GM18526 (cell line): Measurements from ENCODE around the gene HIC1.

Source experiments
- POLR2A ChIP-seq: IDR thresholded peaks from 3 replicates; pipeline ENCODE4 v1.6.1; 2011; ENCODE audit not compliant: insufficient read length; ENCODE audit errors: extremely low read depth

HIC1 gene

DNA sequence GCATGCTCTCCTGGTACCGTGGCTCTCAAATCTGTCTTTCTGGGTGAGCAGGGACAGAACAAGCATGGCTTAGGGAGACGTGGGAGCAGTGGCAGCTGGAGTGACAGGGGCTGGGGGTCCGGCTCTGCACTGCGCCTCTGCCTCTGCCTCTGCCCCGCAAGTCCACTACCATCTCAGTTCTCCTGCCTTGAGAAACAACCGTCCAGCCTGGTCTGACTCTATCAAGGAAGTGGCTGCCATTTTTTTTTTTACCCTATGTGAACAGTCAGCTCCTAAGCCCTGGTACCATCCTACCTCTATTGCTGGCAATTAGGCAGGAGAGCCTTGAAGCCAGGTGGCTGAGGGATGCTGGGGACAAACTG lies 16.1 kb downstream of the HIC1 start:
- TF ChIP-seq POLR2A: no peak

- no peak for TF ChIP-seq POLR2A
Measured at GRCh38 chr17:2071455-2072281, 16.8 kb downstream of the HIC1 start.

DNA sequence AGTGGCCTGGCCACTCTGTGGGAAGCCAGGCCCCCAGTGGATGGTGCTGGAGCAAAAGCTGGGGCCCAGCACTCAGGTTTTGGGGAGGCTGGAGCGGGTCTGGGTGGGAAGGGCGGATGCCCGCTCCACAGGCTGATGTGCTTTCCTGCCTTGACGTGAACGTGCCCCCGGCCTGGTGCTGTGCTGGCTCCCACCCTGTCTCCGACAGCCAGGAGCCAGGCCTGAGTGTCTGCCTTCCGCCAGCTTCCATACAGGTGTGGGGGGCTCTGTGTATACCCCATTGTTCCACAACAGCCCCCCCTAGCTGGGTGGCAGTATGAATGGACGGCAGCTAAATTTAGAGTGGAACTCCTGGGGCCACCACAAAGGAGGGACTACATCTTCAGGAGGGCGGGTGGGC lies 20.0 kb downstream of the HIC1 start:
- no peak for TF ChIP-seq POLR2A

DNA sequence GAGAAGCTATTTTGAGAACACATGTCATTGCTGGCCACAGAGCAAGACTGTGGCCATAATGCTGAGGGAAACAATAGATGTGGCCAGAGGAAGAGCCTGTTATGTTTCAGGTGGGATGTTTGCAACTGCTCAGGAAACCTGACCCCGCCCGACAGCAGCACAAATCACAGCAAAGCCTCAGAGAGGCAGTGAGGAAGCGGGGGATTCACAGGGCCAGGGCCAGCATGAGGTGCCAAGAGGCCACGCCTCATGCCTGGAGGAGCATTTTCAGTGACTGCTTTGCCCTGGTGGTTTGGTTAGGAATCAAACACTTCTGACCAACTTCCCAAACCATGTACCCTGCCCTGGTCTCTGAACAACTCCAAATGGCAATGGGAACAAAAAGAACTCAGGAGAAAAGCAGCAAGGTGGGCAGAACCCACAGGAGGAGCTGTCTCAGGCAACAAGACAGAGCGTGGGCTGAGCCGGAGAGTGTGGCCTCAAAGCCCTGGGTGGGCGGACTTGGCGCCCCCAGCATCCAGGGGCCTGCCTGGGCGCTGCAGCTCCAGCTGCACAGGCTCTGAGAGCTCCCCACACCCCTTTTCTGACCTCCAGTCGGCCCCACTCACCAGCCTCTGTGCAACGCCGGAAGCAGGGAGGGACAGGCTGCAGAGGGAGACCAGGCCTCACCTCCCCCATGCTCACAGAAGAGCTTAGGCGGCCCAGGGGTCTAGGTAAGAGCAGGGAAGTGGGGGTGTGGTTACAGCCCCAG lies 20.6 kb downstream of the HIC1 start:
- TF ChIP-seq POLR2A: no peak

GRCh38 chr17:2076087-2076984 lies 21.4 kb downstream of the HIC1 start:
- no peak for TF ChIP-seq POLR2A

GRCh38 chr17:2077040-2077439 lies 22.1 kb downstream of the HIC1 start:
- no peak for TF ChIP-seq POLR2A

GRCh38 chr17:2081564-2081963 lies 26.7 kb downstream of the HIC1 start:
- no peak for TF ChIP-seq POLR2A

DNA sequence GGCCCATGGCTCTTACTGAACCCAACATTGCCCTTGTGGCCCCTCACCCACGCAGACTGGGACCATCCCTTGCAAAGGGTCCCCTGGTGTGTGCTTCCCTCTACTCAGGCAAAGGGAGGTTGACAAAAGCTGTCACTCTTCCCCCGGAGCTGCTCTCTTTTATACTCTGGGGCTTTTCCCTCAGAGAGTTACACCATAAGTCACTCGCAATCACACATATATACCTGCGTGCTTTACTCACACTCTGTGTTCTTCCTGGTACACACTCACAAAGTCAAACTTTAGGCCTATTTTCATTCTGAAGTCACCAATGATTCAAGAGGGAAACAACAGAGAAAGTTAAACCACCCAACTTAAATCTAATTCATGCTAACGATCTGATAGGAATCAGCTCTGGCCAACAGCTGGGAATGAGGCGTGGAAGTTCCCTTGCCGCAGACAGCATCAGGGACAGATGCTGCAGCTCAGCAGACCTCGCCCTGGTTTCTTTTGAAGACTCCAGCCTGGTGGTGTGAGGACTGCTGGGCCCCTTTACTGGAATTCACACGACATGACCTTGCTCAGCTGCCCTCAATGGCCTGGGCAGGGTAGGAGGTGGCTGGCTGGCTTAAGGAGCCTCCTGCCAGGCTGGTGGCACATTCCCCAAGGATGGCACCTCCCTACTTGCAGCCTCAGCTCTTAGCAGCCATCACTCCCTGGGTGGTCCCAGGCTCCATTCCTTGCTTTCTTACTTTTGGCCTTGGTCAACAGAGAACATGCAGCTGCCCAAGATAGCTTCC lies 27.3 kb downstream of the HIC1 start:
- TF ChIP-seq POLR2A: no peak

- TF ChIP-seq POLR2A: no peak
Measured at GRCh38 chr17:2083613-2084035, 28.7 kb downstream of the HIC1 start.

GRCh38 chr17:2084036-2084765 lies 29.3 kb downstream of the HIC1 start:
- TF ChIP-seq POLR2A: no peak

DNA sequence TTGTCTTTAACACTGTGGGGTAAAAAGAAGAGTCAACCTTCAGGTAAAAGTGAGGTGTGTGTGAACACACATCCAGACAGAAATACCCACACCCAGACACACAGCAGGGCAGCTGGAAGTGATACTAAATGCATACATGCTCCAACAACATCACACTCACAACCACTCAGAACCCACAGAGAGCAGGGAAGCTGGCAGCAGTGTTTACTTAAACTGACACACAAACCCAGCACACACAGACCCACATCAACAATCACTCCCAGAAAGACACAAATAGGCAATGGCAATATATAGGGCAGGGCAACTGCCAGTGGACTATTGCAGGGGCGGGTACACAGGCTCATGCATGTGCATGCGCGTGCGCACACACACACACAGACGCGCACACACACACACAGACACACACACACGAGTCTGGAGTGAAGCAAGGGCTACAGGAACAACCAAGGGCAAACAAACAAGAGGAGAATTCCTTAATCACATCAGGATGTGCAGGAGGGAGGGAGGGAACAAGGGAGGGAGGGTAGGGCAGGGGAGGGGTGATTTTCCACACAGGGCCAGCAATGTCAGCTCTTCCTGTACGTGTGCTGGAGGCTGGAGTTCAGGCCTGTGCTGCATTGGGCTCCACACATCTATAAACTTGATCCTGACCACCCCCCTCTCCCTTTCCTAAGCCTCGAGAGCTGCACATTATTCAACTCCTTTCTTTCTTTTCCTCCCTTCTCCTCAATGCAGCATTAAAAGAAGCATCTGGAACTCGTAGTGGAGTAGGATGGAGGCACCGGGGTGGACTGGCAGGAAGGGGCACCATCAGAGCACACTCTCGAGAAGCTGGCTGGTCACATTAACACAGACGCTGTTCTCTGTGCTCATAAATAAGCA lies 30.1 kb downstream of the HIC1 start:
- no peak for TF ChIP-seq POLR2A

DNA sequence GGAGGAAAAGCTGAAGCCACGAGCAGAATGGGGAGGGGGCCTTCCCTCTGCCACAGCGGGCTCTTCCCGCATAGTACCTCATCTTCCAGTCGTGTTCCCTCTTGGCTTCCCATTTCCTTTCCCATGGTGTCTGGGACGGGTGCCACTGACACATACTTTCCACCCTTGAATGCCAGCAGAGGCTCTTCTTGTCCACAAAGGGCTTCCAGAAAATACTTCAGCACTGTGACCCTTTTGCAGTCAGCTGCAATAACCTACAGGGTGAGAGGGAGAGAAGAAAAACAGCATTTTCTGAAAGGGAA lies 30.7 kb downstream of the HIC1 start:
- no peak for TF ChIP-seq POLR2A

DNA sequence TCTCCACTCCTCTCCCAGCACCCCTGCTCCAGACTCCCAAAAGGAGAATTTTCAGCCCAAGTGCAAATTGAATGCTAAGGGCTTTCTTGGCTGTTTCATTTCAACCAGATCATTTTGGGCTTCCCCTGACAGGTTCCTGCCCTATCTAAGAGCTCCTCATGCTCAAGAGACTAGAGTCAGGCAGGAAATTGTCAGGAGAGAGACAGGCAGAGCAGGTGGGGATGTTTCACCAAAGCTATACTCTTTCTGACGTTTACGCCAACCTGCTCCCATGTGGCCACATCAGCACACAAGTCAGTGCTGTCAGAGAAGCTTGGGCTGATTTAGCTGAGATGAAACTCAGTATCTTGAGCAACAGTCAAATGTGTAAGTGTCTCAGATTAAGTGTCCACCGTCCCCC lies 31.4 kb downstream of the HIC1 start:
- no peak for TF ChIP-seq POLR2A
